Activated T-cell treated with anti-CD3 and anti-CD28 coated beads for 24 hours (primary cell): ENCODE measurements around the gene ERBB4.

Source experiments
- DNase-seq: peaks from one replicate; pipeline ENCODE4 v3.0.0-alpha.2; 2020; ENCODE audit warnings: low read depth

Gene ERBB4

GRCh38 chr2:211900518-211900917, 638.1 kb downstream of the ERBB4 start:
- no peak for DNase-seq

- no peak for DNase-seq
Observed at GRCh38 chr2:211900000-211900399, 638.6 kb downstream of the ERBB4 start.

GRCh38 chr2:211898702-211899101, 639.9 kb downstream of the ERBB4 start:
- DNase-seq = no peak

GRCh38 chr2:211881449-211881848, 657.2 kb downstream of the ERBB4 start:
- DNase-seq = no peak

- DNase-seq = no peak
Observed at GRCh38 chr2:211879323-211879722, 659.3 kb downstream of the ERBB4 start.

- no peak for DNase-seq
Observed at GRCh38 chr2:211877061-211877460, 661.5 kb downstream of the ERBB4 start.

- DNase-seq = no peak
Observed at GRCh38 chr2:211875488-211875887, 663.1 kb downstream of the ERBB4 start.

GRCh38 chr2:211868996-211869533, 669.5 kb downstream of the ERBB4 start:
- DNase-seq = no peak

GRCh38 chr2:211867845-211868451, 670.7 kb downstream of the ERBB4 start:
- no peak for DNase-seq

GRCh38 chr2:211864328-211864727, 674.3 kb downstream of the ERBB4 start:
- no peak for DNase-seq

- no peak for DNase-seq
Observed at GRCh38 chr2:211860224-211860623, 678.4 kb downstream of the ERBB4 start.

GRCh38 chr2:211854832-211855231, 683.8 kb downstream of the ERBB4 start:
- no peak for DNase-seq

- DNase-seq = no peak
Observed at GRCh38 chr2:211846714-211847113, 691.9 kb downstream of the ERBB4 start.

GRCh38 chr2:211846036-211846400, 692.6 kb downstream of the ERBB4 start:
- DNase-seq = no peak

GRCh38 chr2:211845338-211846035, 693.1 kb downstream of the ERBB4 start:
- no peak for DNase-seq

- no peak for DNase-seq
Observed at GRCh38 chr2:211837706-211838105, 700.9 kb downstream of the ERBB4 start.

- DNase-seq = no peak
Observed at GRCh38 chr2:211837206-211837605, 701.4 kb downstream of the ERBB4 start.

GRCh38 chr2:211836409-211836808, 702.2 kb downstream of the ERBB4 start:
- no peak for DNase-seq

GRCh38 chr2:211835695-211836094, 702.9 kb downstream of the ERBB4 start:
- no peak for DNase-seq

GRCh38 chr2:211833582-211834279, 704.9 kb downstream of the ERBB4 start:
- DNase-seq = no peak

- no peak for DNase-seq
Observed at GRCh38 chr2:211829725-211830124, 708.9 kb downstream of the ERBB4 start.

- DNase-seq = no peak
Observed at GRCh38 chr2:211823886-211824479, 714.6 kb downstream of the ERBB4 start.
